SU-DHL-6 (cell line): ENCODE results near the gene MAP3K4.

Source experiments
- H2AFZ ChIP-seq: fragments of 200-600 bp; sonication (generic); 2 replicates; pipeline ENCODE4 v1.6.1; 2014; ENCODE audit warnings: low read depth, mild to moderate bottlenecking, moderate library complexity, mixed read lengths, antibody characterized with exemption, low read length; ENCODE audit not compliant: severe bottlenecking
- H3F3A ChIP-seq: fragments of 200-600 bp; shearing (Covaris generic); 2 replicates; pipeline ENCODE4 v1.6.0; 2016; ENCODE audit warnings: antibody characterized with exemption, mild to moderate bottlenecking; ENCODE audit not compliant: insufficient read depth
- H3K27ac ChIP-seq: fragments of 200-600 bp; sonication (generic); 2 replicates; pipeline ENCODE4 v1.5.1; 2016; ENCODE audit warnings: low read depth, mild to moderate bottlenecking, low read length, moderate library complexity, mixed read lengths
- H3K27me3 ChIP-seq: fragments of 200-600 bp; sonication (generic), shearing (Covaris generic); 2 replicates; pipeline ENCODE4 v1.6.0; 2014; ENCODE audit warnings: mild to moderate bottlenecking, low read length
- H3K36me3 ChIP-seq: fragments of 200-600 bp; sonication (generic); 2 replicates; pipeline ENCODE4 v1.6.1; 2014; ENCODE audit warnings: mild to moderate bottlenecking, low read length, mixed read lengths
- H3K4me2 ChIP-seq: fragments of 300-600, 200-600 bp; shearing (Covaris generic), sonication (generic); 2 replicates; pipeline ENCODE4 v1.6.0; 2014; ENCODE audit warnings: low read length, low read depth, mild to moderate bottlenecking; ENCODE audit not compliant: poor library complexity, severe bottlenecking
- H3K4me3 ChIP-seq: fragments of 200-600 bp; sonication (generic); 2 replicates; pipeline ENCODE4 v1.5.1; 2014; ENCODE audit warnings: antibody characterized with exemption, low read length, mild to moderate bottlenecking, mixed read lengths; ENCODE audit not compliant: insufficient read depth, poor library complexity, severe bottlenecking
- H3K79me2 ChIP-seq: fragments of 200-600 bp; sonication (generic); 2 replicates; pipeline ENCODE4 v1.6.1; 2014; ENCODE audit warnings: mild to moderate bottlenecking, low read length, moderate library complexity; ENCODE audit not compliant: insufficient read depth
- H3K9ac ChIP-seq: fragments of 200-600 bp; sonication (generic); 2 replicates; pipeline ENCODE4 v1.7.0; 2014; ENCODE audit warnings: mild to moderate bottlenecking, low read length
- H3K9me2 ChIP-seq: fragments of 200-600 bp; sonication (generic); replicated peaks from 2 replicates; pipeline ENCODE4 v1.6.1; 2014; ENCODE audit warnings: low read length; ENCODE audit not compliant: insufficient read depth
- H3K9me3 ChIP-seq: fragments of 200-600 bp; sonication (generic); 2 replicates; pipeline ENCODE4 v1.6.1; 2014; ENCODE audit warnings: low read length, mixed read lengths; ENCODE audit not compliant: insufficient read depth
- H4K20me1 ChIP-seq: fragments of 200-600 bp; sonication (generic); 2 replicates; pipeline ENCODE4 v1.6.1; 2014; ENCODE audit warnings: low read depth, mild to moderate bottlenecking, antibody characterized with exemption, low read length, moderate library complexity, mixed read lengths
- EZH2phosphoT487 ChIP-seq: fragments of 200-600 bp; sonication (generic), shearing (Covaris generic); conservative IDR thresholded peaks from 2 replicates; pipeline ENCODE4 v1.6.1; 2018; ENCODE audit warnings: mild to moderate bottlenecking, antibody characterized with exemption, low read length, moderate library complexity, mixed read lengths
- TF ChIP-seq, protein P1 (sequence below): fragments of 200-600 bp; sonication (generic); IDR thresholded peaks from one replicate; pipeline ENCODE4 v1.5.1; 2017; ENCODE audit warnings: antibody characterized with exemption, mild to moderate bottlenecking, low read length, moderate library complexity; ENCODE audit not compliant: insufficient read depth, poor library complexity, severe bottlenecking

Gene MAP3K4

GRCh38 chr6:160963651-160964050 lies 27.9 kb upstream of the MAP3K4 start:
- no peak overlapping the region for H3K4me3 ChIP-seq
- H4K20me1 ChIP-seq, result no peaks in the 10 kb centered on the region
- no peak overlapping the region for H2AFZ ChIP-seq
- H3K27me3 ChIP-seq, result no peaks in the 10 kb centered on the region; the same call in 1 of the 2 replicates
- TF ChIP-seq, protein P1, sequence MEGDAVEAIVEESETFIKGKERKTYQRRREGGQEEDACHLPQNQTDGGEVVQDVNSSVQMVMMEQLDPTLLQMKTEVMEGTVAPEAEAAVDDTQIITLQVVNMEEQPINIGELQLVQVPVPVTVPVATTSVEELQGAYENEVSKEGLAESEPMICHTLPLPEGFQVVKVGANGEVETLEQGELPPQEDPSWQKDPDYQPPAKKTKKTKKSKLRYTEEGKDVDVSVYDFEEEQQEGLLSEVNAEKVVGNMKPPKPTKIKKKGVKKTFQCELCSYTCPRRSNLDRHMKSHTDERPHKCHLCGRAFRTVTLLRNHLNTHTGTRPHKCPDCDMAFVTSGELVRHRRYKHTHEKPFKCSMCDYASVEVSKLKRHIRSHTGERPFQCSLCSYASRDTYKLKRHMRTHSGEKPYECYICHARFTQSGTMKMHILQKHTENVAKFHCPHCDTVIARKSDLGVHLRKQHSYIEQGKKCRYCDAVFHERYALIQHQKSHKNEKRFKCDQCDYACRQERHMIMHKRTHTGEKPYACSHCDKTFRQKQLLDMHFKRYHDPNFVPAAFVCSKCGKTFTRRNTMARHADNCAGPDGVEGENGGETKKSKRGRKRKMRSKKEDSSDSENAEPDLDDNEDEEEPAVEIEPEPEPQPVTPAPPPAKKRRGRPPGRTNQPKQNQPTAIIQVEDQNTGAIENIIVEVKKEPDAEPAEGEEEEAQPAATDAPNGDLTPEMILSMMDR, result no peak
- no peak for TF ChIP-seq EZH2phosphoT487
- no peaks in the 10 kb centered on the region for H3K36me3 ChIP-seq
- no peak overlapping the region for H3K9ac ChIP-seq
- H3K4me2 ChIP-seq, result no peak overlapping the region
- H3F3A ChIP-seq, result no peaks in the 10 kb centered on the region
- no peaks in the 10 kb centered on the region for H3K79me2 ChIP-seq
- no peaks in the 10 kb centered on the region for H3K9me3 ChIP-seq
- H3K9me2 ChIP-seq, result no peaks in the 10 kb centered on the region
- H3K27ac ChIP-seq, result no peak overlapping the region

DNA sequence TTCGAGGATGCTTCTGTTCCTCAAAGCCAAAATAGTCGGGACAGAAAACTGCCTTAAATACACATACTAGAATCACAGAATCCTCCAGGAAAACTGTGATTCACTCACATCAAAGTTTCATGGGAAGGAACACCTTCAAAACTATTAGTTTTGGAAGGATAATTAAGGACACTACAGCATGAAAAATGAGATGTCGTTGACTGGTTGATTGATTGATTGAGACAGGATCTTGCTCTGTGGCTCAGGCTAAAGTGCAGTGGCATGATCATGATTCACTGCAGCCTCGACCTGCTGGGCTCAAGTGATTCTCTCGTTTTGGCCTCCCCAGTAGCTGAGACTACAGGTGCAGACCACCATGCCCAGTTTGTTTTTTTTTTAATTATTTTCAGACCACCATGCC lies 25.7 kb upstream of the MAP3K4 start:
- Histone ChIP-seq H2AFZ (no peak overlapping the region), H3K4me2 (no peak overlapping the region), H3K9ac (no peak overlapping the region), H3K4me3 (no peak overlapping the region), H3K27ac (no peak overlapping the region), H3K9me2 (no peaks in the 10 kb centered on the region), H3K27me3 (no peaks in the 10 kb centered on the region; the same call in 1 of the 2 replicates), H3F3A (no peaks in the 10 kb centered on the region), H4K20me1 (no peaks in the 10 kb centered on the region), H3K9me3 (no peaks in the 10 kb centered on the region), H3K79me2 (no peaks in the 10 kb centered on the region), H3K36me3 (no peaks in the 10 kb centered on the region)
- TF ChIP-seq, protein P1, result no peak
- TF ChIP-seq EZH2phosphoT487, result no peak

DNA sequence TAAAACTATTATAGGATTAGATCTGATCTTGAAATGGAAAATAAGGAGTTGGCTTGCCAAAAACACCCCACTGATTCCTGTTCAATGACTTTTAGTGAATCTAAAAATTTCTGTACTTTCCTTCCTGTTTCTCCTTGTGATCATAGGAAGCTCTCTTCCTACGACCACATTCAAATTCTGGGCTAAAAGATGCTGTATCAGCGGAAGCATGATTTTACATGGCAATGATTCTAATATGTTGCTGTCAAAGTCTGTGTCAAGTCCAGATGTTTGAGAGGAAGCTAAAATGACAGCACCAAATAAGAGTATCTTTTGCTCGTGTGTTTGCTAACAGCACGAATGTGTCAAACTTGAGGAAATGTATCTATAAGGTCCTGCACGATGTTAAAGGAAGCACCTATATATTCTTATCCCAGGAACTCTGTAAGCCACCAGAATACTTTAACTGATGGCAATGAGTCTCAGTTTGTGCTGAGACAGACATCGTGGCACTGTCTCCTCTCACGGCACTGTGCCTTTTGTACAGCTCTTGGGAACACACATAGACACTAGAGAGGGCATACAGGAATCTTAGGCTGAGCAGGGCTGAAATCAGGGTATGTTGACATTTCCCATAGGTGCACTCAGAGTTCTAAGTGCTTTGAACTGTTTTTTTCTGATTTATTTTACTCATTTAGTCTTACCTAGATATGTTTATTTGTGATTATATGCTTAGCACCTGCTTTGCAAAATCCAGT lies 24.9 kb upstream of the MAP3K4 start:
- Histone ChIP-seq H2AFZ (no peak overlapping the region), H4K20me1 (no peaks in the 10 kb centered on the region), H3K9me3 (no peaks in the 10 kb centered on the region), H3K27ac (no peak overlapping the region), H3K4me2 (no peak overlapping the region), H3K79me2 (no peaks in the 10 kb centered on the region), H3F3A (no peaks in the 10 kb centered on the region), H3K36me3 (no peaks in the 10 kb centered on the region), H3K9ac (no peak overlapping the region), H3K27me3 (no peaks in the 10 kb centered on the region; the same call in 1 of the 2 replicates), H3K4me3 (no peak overlapping the region), H3K9me2 (no peaks in the 10 kb centered on the region)
- TF ChIP-seq, protein P1, result no peak
- TF ChIP-seq EZH2phosphoT487, result no peak
